HepG2 (cell line): Measurements from ENCODE around the gene TPM2. TPM values are rescaled to one million over a fixed set of nuclear protein-coding genes. Genes with fewer than 3 reads are reported as not detected.

Experiments
- CBX2 ChIP-seq, 2 experiments: fragments of 200-600 bp in 1 of 2; sonication (generic); formaldehyde crosslinking in 1 of 2; IDR thresholded peaks; 2 replicates each; pipeline versions ENCODE4 v1.7.0 to v1.8.1; 2018 to 2022; ENCODE audit warnings: low read depth in 2 of 2, low read length in 1 of 2, mild to moderate bottlenecking in 1 of 2, missing genetic modification reagents in 1 of 2
- CHD4 ChIP-seq: fragments of 200-600 bp; sonication (generic); IDR thresholded peaks from 2 replicates; pipeline ENCODE4 v1.7.0; 2017; ENCODE audit warnings: mild to moderate bottlenecking, low read length, borderline replicate concordance
- EHMT2 ChIP-seq: fragments of 200-600 bp; sonication (generic); IDR thresholded peaks from 2 replicates; pipeline ENCODE4 v1.7.0; 2017; ENCODE audit warnings: antibody characterized with exemption, low read depth, low read length, borderline replicate concordance
- MIXL1 ChIP-seq: IDR thresholded peaks from 2 replicates; pipeline ENCODE4 v1.6.1; 2016
- PHF8 ChIP-seq: sonication (generic); formaldehyde crosslinking; IDR thresholded peaks from 2 replicates; pipeline ENCODE4 v1.5.0; 2020; ENCODE audit warnings: missing genetic modification reagents
- REL ChIP-seq: sonication (generic); formaldehyde crosslinking; conservative IDR thresholded peaks from 2 replicates; pipeline ENCODE4 v1.8.0; 2022; ENCODE audit warnings: mild to moderate bottlenecking, missing genetic modification reagents, moderate library complexity
- RXRA ChIP-seq: sonication (generic); formaldehyde crosslinking; IDR thresholded peaks from 2 replicates; pipeline ENCODE4 v1.5.1; 2020; ENCODE audit warnings: missing genetic modification reagents
- THAP11 ChIP-seq: IDR thresholded peaks from 2 replicates; pipeline ENCODE4 v1.6.1; 2016; ENCODE audit warnings: missing biosample characterization, missing genetic modification reagents
- ZNF547 ChIP-seq: sonication (generic); formaldehyde crosslinking; IDR thresholded peaks from 2 replicates; pipeline ENCODE4 v1.5.1; 2020; ENCODE audit warnings: mild to moderate bottlenecking, missing genetic modification reagents
- ZNF614 ChIP-seq: IDR thresholded peaks from 2 replicates; pipeline ENCODE4 v1.6.1; 2018; ENCODE audit warnings: missing biosample characterization, missing genetic modification reagents, inconsistent platforms, borderline replicate concordance
- ZSCAN20 ChIP-seq: sonication (generic); formaldehyde crosslinking; IDR thresholded peaks from 2 replicates; pipeline ENCODE4 v1.4.0; 2020; ENCODE audit warnings: missing genetic modification reagents, mild to moderate bottlenecking, borderline replicate concordance
- polyA plus RNA-seq, 8 experiments: library from polyadenylated mRNA; depleted of rRNA in 3 of 8; stranded (reverse) in 7 of 8; unstranded in 1 of 8; fragments of >200 nt; fragmentation: Illumina TruSeq in 4 of 8; extraction: Trizol in 4 of 8; gene quantifications; 2 replicates each; pipeline versions ENCODE4 v1.2.1 to v1.2.3, GENCODE V29; 2011 to 2016; ENCODE audit warnings: low read depth in 4 of 8, missing spikeins in 1 of 8, mixed read lengths in 1 of 8; ENCODE audit not compliant: insufficient read depth in 1 of 8
- total RNA-seq, 5 experiments: library from RNA; depleted of rRNA; stranded (reverse); fragments of >200 nt; fragmentation: Illumina TruSeq; extraction: Trizol; gene quantifications; 2 replicates each; pipeline ENCODE4 v1.2.3, GENCODE V29; 2016; ENCODE audit warnings: low read depth in 1 of 5
- TF ChIP-seq, protein P1 (sequence below): sonication (generic); formaldehyde crosslinking; IDR thresholded peaks from 2 replicates; pipeline ENCODE4 v1.8.0; 2022; ENCODE audit warnings: mild to moderate bottlenecking, missing genetic modification reagents, borderline replicate concordance
- TF ChIP-seq, protein P2 (sequence below): sonication (generic); formaldehyde crosslinking; IDR thresholded peaks from 2 replicates; pipeline ENCODE4 v1.4.0; 2020; ENCODE audit warnings: missing genetic modification reagents, borderline replicate concordance
- TF ChIP-seq, protein P3 (sequence below): sonication (generic); formaldehyde crosslinking; IDR thresholded peaks from 2 replicates; pipeline ENCODE4 v1.5.0; 2020; ENCODE audit warnings: missing genetic modification reagents
- TF ChIP-seq, protein P4 (sequence below), 2 experiments: sonication (generic) in 1 of 2; formaldehyde crosslinking in 1 of 2; IDR thresholded peaks; 2 replicates each; pipeline versions ENCODE4 v1.6.1 to v1.9.0; 2014 to 2022; ENCODE audit warnings: antibody characterized with exemption in 1 of 2, borderline replicate concordance in 1 of 2, inconsistent platforms in 1 of 2, low read depth in 1 of 2, missing genetic modification reagents in 1 of 2

The TPM2 gene
- total and polyA plus RNA-seq, 2 of the 13 experiments (the other 11 are each of a cell fraction or from before 2014, with no cell fraction given), result 3.1 to 10.7 TPM

DNA sequence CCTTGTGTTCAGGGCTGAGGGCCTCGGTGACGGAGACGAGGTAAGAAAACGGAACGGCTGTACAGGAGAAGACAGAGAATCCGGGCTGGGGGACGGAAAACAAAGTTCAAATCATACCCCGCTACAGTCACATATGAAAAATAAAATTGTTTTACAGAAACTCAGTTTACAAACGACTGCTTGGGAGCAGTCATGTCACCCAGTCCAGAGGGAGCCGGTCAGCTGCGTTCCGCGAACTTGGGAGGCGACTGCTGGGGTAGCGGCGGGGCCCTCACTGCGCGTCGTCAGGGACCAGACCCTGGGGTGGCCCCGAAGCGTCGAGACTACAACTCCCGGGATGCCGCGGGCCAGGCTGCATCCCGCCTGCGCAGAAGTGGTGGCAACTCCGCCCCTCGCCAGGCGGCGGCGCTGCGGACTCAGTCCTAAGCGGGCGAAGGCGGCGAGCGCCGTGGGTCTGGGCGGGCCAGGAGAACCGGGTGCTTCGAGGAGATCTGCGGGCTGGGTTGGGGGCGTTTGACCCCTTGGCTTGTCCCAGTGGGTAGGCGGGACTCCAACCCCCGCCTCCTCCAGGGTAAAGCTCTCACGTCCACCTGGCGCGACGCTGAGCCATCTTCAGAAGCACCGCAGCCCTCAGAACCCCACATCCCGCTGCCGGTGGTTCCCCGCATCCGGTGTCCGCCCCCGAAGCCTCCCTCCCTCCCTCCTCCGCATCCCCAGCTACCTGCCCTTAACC lies 43.0 kb downstream of the TPM2 start (continued):
- no peak for TF ChIP-seq CBX2 (IDR thresholded peaks at IDR 0.05; ENCODE audit: low read depth, low read length)
- TF ChIP-seq CBX2 (CRISPR knock-in tag; IDR thresholded peaks at IDR 0.05; ENCODE audit: low read depth), result 0 out of 2 replicates have a peak, but pooled peaks have one; percentile 32
- TF ChIP-seq, protein P1, sequence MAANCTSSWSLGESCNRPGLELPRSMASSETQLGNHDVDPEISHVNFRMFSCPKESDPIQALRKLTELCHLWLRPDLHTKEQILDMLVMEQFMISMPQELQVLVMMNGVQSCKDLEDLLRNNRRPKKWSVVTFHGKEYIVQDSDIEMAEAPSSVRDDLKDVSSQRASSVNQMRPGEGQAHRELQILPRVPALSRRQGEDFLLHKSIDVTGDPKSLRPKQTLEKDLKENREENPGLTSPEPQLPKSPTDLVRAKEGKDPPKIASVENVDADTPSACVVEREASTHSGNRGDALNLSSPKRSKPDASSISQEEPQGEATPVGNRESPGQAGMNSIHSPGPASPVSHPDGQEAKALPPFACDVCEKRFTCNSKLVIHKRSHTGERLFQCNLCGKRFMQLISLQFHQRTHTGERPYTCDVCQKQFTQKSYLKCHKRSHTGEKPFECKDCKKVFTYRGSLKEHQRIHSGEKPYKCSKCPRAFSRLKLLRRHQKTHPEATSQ, result no peak
- TF ChIP-seq MIXL1 (CRISPR knock-in tag), result 0 out of 2 replicates have a peak, but pooled peaks have one; percentile 19
- TF ChIP-seq PHF8 (CRISPR knock-in tag), result peak; percentile 85
- TF ChIP-seq CHD4, result no peak
- peak; percentile 82 for TF ChIP-seq ZNF547 (CRISPR knock-in tag)
- TF ChIP-seq ZSCAN20 (CRISPR knock-in tag), result no peak
- peak; percentile 82; the same call in 1 of the 2 replicates for TF ChIP-seq ZNF614
- no peak for TF ChIP-seq REL
- TF ChIP-seq EHMT2, result no peak
- TF ChIP-seq, protein P2, sequence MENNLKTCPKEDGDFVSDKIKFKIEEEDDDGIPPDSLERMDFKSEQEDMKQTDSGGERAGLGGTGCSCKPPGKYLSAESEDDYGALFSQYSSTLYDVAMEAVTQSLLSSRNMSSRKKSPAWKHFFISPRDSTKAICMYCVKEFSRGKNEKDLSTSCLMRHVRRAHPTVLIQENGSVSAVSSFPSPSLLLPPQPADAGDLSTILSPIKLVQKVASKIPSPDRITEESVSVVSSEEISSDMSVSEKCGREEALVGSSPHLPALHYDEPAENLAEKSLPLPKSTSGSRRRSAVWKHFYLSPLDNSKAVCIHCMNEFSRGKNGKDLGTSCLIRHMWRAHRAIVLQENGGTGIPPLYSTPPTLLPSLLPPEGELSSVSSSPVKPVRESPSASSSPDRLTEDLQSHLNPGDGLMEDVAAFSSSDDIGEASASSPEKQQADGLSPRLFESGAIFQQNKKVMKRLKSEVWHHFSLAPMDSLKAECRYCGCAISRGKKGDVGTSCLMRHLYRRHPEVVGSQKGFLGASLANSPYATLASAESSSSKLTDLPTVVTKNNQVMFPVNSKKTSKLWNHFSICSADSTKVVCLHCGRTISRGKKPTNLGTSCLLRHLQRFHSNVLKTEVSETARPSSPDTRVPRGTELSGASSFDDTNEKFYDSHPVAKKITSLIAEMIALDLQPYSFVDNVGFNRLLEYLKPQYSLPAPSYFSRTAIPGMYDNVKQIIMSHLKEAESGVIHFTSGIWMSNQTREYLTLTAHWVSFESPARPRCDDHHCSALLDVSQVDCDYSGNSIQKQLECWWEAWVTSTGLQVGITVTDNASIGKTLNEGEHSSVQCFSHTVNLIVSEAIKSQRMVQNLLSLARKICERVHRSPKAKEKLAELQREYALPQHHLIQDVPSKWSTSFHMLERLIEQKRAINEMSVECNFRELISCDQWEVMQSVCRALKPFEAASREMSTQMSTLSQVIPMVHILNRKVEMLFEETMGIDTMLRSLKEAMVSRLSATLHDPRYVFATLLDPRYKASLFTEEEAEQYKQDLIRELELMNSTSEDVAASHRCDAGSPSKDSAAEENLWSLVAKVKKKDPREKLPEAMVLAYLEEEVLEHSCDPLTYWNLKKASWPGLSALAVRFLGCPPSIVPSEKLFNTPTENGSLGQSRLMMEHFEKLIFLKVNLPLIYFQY (CRISPR knock-in tag), result peak; percentile 99
- TF ChIP-seq THAP11, result peak; percentile 99
- peak; percentile 61; the same call in 1 of the 2 replicates for TF ChIP-seq RXRA (CRISPR knock-in tag)
- TF ChIP-seq, protein P3, sequence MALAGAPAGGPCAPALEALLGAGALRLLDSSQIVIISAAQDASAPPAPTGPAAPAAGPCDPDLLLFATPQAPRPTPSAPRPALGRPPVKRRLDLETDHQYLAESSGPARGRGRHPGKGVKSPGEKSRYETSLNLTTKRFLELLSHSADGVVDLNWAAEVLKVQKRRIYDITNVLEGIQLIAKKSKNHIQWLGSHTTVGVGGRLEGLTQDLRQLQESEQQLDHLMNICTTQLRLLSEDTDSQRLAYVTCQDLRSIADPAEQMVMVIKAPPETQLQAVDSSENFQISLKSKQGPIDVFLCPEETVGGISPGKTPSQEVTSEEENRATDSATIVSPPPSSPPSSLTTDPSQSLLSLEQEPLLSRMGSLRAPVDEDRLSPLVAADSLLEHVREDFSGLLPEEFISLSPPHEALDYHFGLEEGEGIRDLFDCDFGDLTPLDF (CRISPR knock-in tag), result peak; percentile 75
- TF ChIP-seq, protein P4, sequence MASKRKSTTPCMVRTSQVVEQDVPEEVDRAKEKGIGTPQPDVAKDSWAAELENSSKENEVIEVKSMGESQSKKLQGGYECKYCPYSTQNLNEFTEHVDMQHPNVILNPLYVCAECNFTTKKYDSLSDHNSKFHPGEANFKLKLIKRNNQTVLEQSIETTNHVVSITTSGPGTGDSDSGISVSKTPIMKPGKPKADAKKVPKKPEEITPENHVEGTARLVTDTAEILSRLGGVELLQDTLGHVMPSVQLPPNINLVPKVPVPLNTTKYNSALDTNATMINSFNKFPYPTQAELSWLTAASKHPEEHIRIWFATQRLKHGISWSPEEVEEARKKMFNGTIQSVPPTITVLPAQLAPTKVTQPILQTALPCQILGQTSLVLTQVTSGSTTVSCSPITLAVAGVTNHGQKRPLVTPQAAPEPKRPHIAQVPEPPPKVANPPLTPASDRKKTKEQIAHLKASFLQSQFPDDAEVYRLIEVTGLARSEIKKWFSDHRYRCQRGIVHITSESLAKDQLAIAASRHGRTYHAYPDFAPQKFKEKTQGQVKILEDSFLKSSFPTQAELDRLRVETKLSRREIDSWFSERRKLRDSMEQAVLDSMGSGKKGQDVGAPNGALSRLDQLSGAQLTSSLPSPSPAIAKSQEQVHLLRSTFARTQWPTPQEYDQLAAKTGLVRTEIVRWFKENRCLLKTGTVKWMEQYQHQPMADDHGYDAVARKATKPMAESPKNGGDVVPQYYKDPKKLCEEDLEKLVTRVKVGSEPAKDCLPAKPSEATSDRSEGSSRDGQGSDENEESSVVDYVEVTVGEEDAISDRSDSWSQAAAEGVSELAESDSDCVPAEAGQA (IDR thresholded peaks at IDR 0.05; ENCODE audit: low read depth), result peak; percentile 62; the same call in 1 of the 2 replicates
- TF ChIP-seq, protein P4 (CRISPR knock-in tag; IDR thresholded peaks at IDR 0.05; ENCODE audit: borderline replicate concordance), result no peak
